GM18507 (cell line): Measurements from ENCODE around the gene C11orf42.
"Not testable (repeated sequence)": the region's sequence is repeated elsewhere in the genome, so short reads cannot be mapped to it uniquely, and the experiment has no call there.

Source experiments
- DNase-seq: peaks from one replicate; pipeline ENCODE4 v3.0.0; 2011; ENCODE audit warnings: low read depth; ENCODE audit not compliant: insufficient read length; ENCODE audit errors: extremely low spot score
- FAIRE-seq: peaks from 2 replicates; lab custom pipeline; 2011; peaks lifted over from hg19 to GRCh38; lab: Jason Lieb, UNC

C11orf42 gene

DNA sequence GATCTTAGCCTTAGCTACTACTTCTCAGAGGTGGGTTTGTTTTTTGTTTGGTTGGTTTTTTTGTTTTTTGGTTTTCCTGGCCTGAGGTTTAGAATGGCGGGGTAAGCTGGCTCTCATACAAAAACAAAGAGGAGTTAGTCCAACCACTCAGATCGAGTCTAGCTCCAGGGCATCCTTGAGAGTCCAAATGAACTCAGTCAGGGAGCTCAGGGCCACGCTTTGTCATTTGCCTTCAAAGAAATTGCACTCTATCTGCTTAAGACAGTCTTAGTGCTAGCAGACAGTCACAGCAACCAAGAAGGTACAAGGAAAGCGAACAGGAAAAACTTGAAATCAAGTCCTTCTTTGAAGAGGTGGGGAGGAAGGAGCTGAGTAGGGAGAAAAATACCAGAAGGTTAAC lies 11.1 kb downstream of the C11orf42 start:
- FAIRE-seq = no peak

GRCh38 chr11:6217722-6218121 lies 12.4 kb downstream of the C11orf42 start:
- no peak for DNase-seq
- no peak for FAIRE-seq

More for the DNA sequence above, 11.1 kb downstream of the C11orf42 start:
- DNase-seq = no peak

DNA sequence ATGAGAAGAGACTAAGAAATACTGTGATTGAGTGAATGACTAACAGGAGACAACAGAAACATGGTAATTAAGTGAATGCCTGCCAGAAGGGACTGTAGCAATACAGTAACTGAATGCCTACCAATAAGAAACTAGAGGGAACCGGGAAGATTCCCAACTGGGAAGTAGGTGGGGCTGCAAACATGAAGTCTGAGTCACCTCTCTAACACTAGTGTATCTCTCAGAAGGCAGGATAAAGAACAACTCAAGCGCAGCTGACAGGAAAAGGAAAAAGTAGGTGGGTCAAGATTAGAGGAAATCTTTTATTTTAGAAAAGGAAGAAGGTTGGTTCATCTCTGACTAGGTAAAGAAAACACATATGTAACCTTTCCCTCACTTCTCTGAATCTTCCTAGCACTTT lies 14.0 kb downstream of the C11orf42 start:
- no peak for DNase-seq
- no peak for FAIRE-seq

DNA sequence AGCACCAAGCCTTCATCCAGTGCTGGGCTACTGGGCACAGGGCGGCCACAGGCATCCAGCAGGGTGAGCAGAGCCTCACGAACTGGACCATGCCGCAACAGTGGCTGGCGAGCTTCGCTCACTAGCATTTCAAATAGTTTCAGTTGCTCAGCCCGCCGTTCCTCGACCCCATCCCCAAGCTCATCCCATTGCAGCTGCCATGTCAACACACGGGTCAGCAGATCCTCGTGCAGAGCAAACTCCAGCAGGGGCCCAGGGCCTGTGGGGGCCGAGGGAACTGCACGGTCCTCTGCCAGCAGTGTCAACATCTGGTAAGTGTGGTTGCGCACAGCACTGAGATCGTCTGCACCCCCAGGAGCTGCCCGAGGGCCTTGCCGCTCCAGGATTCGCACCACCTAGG lies 18.5 kb downstream of the C11orf42 start:
- FAIRE-seq = no peak
- no peak for DNase-seq

- no peak for FAIRE-seq
- no peak for DNase-seq
Measured at GRCh38 chr11:6224421-6224820, 19.1 kb downstream of the C11orf42 start.

- DNase-seq (no peak), FAIRE-seq (no peak)
Measured at GRCh38 chr11:6225024-6225423, 19.7 kb downstream of the C11orf42 start.

DNA sequence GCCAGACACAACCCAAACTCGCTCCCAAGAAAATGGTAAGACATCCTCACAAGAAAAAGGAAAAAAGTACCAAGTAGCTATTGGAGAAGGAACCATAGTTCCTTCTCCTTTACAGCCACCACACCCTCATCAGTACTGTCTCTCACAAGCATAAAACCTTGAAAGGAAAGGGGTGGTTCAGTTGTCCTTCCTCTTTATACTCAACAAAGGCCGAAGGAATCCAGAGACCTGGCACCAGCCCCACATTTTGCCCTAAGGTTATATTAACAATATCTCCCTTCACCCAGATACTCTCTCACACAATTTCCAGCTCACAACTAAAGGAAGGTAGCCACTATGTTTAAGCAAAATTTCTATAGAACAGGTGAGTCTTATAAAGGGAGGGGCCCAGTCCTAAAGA lies 20.5 kb downstream of the C11orf42 start:
- DNase-seq = no peak
- FAIRE-seq = no peak

DNA sequence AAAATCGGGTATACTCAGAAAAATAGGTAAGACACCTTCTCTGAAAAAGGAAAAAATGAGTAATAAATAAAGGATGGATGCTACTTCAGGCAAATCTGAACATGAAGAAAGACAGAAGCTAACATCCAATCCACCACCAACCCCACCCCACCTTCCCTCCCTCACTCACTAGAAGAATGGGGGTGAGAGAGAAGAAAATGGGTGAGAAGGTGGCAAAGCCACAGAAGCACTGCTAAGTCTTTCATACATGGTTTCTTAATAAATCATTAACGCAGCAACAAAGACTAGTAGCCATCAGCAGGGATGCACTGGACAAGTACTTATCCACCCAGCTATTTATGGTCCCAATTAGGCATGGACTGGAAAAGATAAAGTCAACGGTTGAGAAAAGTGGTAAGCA lies 23.2 kb downstream of the C11orf42 start:
- peak; percentile 51 for FAIRE-seq
- DNase-seq = no peak

DNA sequence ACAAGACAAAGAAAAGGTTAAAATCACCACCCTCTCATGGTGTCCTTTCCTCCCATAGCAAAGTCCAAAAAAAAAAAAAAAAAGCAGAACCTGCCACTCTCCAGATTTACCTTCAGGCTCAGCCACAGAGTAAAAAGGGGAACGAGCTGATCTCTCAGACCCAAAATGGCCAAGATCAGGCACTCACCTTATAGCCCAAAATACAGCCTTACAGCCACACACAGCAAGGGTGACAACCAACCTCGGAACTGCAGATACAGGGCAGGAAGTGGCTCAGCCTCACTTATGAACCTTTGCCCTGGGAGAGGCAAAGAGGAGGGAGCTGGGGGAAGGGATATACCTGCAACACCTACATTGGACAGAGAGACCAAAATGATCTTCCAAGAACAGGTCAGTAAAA lies 24.6 kb downstream of the C11orf42 start:
- DNase-seq = no peak
- peak; percentile 64 for FAIRE-seq

DNA sequence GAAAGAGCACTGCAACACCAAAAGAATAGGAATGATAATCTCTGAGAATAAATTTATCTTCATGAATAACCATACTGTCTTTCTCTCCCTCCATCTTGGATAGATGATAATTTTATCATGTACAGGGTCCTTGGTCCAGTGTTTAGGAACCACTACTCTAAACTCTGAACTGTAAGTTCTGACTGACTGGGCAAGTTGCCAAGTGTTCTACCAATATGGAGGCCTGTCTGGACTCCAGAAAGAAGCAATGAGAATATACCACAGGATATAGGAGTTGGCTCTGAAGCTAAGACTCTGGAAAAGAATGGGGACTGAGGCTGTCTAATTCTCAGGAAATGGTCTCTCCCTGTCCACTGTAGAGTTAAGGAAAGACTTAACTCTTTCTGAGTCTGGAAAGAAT lies 27.5 kb downstream of the C11orf42 start:
- FAIRE-seq (no peak), DNase-seq (no peak)

DNA sequence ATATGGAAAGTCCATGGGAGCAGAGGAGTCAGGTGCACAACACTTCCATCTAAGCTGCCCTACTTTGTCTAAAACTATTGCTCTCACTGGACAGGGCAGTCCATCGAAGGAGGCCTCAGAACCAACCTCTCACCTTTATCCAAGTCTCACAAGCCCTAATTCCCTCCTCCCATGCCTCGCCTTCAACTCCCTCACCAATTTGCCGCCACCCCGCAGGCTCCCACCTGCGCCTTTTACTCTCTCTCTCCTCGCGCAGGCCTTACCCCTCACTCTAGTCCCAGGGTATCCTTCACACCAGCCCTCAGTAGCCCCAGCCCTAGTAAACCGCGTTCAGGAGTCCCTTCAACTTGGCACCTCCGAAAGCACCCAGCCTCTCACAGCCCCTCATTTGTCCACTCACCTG lies 28.6 kb downstream of the C11orf42 start:
- no peak for DNase-seq
- no peak for FAIRE-seq

GRCh38 chr11:6234387-6235107 lies 29.2 kb downstream of the C11orf42 start, which contains the start of gene FHIP1B:
Gene FHIP1B, minus strand, starts transcription at chr11:6234636. Its CDS starts 10,120 bp downstream, at chr11:6224516.
- peak; percentile 99 for FAIRE-seq
- peak; percentile 84 for DNase-seq

DNA sequence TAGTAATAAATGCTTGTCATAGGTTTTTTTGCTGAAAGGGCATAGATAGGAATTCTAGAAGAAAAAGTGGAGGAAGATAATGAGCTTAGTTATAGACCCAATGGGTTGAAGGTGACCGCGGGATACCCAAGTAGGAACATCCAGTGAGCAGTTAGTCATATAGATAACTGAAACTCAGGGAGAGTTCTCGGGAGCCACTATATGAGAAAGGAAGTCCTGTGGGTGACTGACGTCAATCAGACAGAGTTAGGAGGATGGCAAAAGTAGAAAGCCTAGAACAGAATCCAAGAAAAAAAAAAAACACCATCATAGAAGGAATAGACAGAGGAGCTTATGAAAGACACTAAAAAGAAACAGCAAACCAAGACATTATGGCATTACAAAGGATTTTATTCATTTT lies 31.9 kb downstream of the C11orf42 start:
- FAIRE-seq (no peak), DNase-seq (no peak)

DNA sequence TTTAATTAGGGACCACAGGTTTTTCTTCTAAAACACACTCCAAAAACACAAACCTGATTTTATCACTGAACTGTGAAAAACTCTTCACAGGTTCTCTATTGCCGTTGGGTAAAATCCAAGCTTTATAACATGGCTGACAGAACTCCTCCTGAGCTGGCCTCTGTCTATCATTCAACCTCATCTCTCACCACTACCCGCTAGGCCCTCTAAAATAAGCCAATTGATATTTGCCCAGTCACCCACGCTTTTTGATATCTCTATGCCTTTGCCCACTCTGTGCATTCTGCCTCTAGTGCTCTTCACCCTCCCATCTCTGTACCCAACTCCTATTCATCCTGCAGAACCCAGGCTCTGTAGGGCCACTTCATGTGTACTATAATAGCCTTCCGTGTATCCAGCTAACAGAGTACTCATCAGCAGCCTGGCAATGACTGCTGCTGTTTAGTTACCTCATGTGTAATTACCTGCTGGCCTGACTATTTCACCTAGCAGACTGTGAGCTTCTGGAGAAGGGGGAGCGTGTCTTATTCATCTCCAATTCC lies 32.5 kb downstream of the C11orf42 start:
- FAIRE-seq (no peak), DNase-seq (no peak)

GRCh38 chr11:6238902-6239301 lies 33.5 kb downstream of the C11orf42 start, which contains the start of gene CNGA4:
Gene CNGA4, plus strand, starts transcription at chr11:6239089. Its CDS starts 118 bp downstream, at chr11:6239207.
- FAIRE-seq (no peak), DNase-seq (no peak)

DNA sequence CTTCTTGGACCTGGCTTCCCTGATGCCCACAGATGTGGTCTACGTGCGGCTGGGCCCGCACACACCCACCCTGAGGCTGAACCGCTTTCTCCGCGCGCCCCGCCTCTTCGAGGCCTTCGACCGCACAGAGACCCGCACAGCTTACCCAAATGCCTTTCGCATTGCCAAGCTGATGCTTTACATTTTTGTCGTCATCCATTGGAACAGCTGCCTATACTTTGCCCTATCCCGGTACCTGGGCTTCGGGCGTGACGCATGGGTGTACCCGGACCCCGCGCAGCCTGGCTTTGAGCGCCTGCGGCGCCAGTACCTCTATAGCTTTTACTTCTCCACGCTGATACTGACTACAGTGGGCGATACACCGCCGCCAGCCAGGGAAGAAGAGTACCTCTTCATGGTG lies 34.8 kb downstream of the C11orf42 start:
- no peak for DNase-seq
- FAIRE-seq = no peak

DNA sequence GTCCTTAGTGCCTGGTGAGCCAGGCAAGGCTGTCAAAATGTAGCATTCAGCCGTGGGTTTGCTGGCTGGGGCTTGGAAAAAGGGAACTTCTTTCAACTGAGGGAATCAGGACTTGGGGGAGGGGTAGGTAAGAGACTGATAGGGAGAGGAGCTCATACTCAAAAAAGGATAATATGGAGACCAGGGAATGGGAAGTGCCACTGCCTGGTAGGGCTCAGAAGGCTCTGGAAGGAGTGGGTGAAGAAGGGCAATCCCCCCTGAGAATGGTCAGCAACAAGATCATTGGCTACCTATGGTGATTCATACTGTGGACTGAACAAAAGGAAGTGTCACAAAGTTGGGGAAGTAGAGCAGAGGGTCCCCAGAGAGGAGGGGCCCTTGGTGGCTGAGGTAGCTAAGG lies 35.4 kb downstream of the C11orf42 start:
- FAIRE-seq = no peak
- no peak for DNase-seq

GRCh38 chr11:6241316-6241715 lies 36.0 kb downstream of the C11orf42 start:
- DNase-seq (no peak), FAIRE-seq (no peak)

DNA sequence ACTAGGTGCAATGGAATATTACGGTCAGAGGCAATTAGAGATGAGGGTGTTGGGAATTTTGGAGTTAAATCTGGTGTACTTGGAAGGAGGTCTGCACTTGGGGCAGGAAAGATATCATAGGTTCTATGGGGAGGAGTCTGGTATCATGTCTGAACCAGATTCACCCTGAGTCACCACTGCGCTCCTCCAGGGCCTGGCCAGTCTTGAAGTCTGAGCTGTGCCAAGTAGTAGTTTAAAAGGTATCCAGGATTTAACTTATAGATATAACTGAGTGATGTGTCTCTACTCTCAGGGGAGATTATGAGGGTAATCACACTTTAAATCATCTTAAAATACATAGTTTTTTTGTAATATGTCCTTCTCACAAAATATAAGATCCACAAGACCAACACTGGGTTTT lies 40.2 kb downstream of the C11orf42 start:
- DNase-seq (no peak), FAIRE-seq (no peak)

GRCh38 chr11:6248248-6248647 lies 42.9 kb downstream of the C11orf42 start:
- DNase-seq (no peak), FAIRE-seq (no peak)

DNA sequence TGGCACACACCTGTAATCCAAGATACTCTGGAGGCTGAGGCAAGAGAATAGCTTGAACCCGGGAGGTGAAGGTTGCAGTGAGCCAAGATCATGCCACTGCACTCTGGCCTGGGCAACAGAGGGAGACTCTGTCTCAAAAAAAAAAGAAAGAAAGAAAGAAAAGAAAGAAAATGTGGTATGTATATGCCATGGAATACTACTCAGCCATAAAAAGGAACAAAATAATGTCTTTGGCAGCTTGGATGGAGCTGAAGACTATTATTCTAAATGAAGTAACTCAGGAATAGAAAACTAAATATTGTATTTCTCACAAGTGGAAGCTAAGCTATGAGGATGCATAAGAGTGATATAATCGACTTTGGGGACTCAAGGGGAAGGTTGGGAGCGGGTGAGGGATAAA lies 43.5 kb downstream of the C11orf42 start:
- FAIRE-seq, DNase-seq: not testable (repeated sequence)
